Measurements from ENCODE around the gene LHX4.

Gene LHX4

GRCh38 chr1:180266275-180267210 is 36.5 kb downstream of the LHX4 start:
- H3K4me3 ChIP-seq (ENCODE audit: low read depth, low read length), result no peak overlapping the region
- DNase-seq (ENCODE audit: low read depth), result no peak

GRCh38 chr1:180267211-180267561 is 37.1 kb downstream of the LHX4 start:
- H3K4me3 ChIP-seq (ENCODE audit: low read depth, low read length), result no peak overlapping the region
- DNase-seq (ENCODE audit: low read depth), result no peak

GRCh38 chr1:180267761-180268555 is 37.9 kb downstream of the LHX4 start:
- H3K4me3 ChIP-seq (ENCODE audit: low read depth, low read length), result no peak overlapping the region
- DNase-seq (ENCODE audit: low read depth), result no peak

- no peak for DNase-seq (ENCODE audit: low read depth)
- no peak overlapping the region for H3K4me3 ChIP-seq (ENCODE audit: low read depth, low read length)
Measured at GRCh38 chr1:180268556-180269075, 38.6 kb downstream of the LHX4 start.

- DNase-seq (ENCODE audit: low read depth), result no peak
- H3K4me3 ChIP-seq (ENCODE audit: low read depth, low read length), result no peak overlapping the region
Measured at GRCh38 chr1:180269645-180270529, 39.8 kb downstream of the LHX4 start.

- no peak for DNase-seq (ENCODE audit: low read depth)
- H3K4me3 ChIP-seq (ENCODE audit: low read depth, low read length), result no peak overlapping the region
Measured at GRCh38 chr1:180270530-180271271, 40.6 kb downstream of the LHX4 start.

- peak; percentile 65 for DNase-seq (ENCODE audit: low read depth)
- H3K4me3 ChIP-seq (ENCODE audit: low read depth, low read length), result no peak overlapping the region
Measured at GRCh38 chr1:180271272-180272255, 41.5 kb downstream of the LHX4 start.

- DNase-seq (ENCODE audit: low read depth), result no peak
- no peak overlapping the region for H3K4me3 ChIP-seq (ENCODE audit: low read depth, low read length)
Measured at GRCh38 chr1:180272395-180272794, 42.3 kb downstream of the LHX4 start.

- H3K4me3 ChIP-seq (ENCODE audit: low read depth, low read length), result no peak overlapping the region
- no peak for DNase-seq (ENCODE audit: low read depth)
Measured at GRCh38 chr1:180273066-180273465, 43.0 kb downstream of the LHX4 start.

GRCh38 chr1:180274221-180274620 is 44.2 kb downstream of the LHX4 start:
- no peak overlapping the region for H3K4me3 ChIP-seq (ENCODE audit: low read depth, low read length)
- no peak for DNase-seq (ENCODE audit: low read depth)

GRCh38 chr1:180275726-180276125 is 45.7 kb downstream of the LHX4 start:
- DNase-seq (ENCODE audit: low read depth), result no peak

GRCh38 chr1:180277476-180278193 is 47.6 kb downstream of the LHX4 start:
- DNase-seq (ENCODE audit: low read depth), result no peak
- H3K4me3 ChIP-seq (ENCODE audit: low read depth, low read length), result no peak overlapping the region

More at GRCh38 chr1:180275726-180276125, 45.7 kb downstream of the LHX4 start:
- H3K4me3 ChIP-seq (ENCODE audit: low read depth, low read length), result no peak overlapping the region

GRCh38 chr1:180278194-180278515 is 48.1 kb downstream of the LHX4 start:
- no peak overlapping the region for H3K4me3 ChIP-seq (ENCODE audit: low read depth, low read length)
- no peak for DNase-seq (ENCODE audit: low read depth)

GRCh38 chr1:180278596-180279395 is 48.7 kb downstream of the LHX4 start:
- no peak overlapping the region for H3K4me3 ChIP-seq (ENCODE audit: low read depth, low read length)
- no peak for DNase-seq (ENCODE audit: low read depth)

GRCh38 chr1:180279651-180280050 is 49.6 kb downstream of the LHX4 start:
- DNase-seq (ENCODE audit: low read depth), result no peak
- no peak overlapping the region for H3K4me3 ChIP-seq (ENCODE audit: low read depth, low read length)

GRCh38 chr1:180280617-180281016 is 50.6 kb downstream of the LHX4 start:
- no peak overlapping the region for H3K4me3 ChIP-seq (ENCODE audit: low read depth, low read length)
- no peak for DNase-seq (ENCODE audit: low read depth)

All from skeletal muscle cell (primary cell).